IMR-90 (cell line): ENCODE measurements around the gene MAML1. TPM values are rescaled to one million over a fixed set of nuclear protein-coding genes. Genes with fewer than 3 reads are reported as not detected.

Experiments
- FOS ChIP-seq: fragments of 150-350 bp; IDR thresholded peaks from 2 replicates; pipeline ENCODE4 v1.6.1; 2016; ENCODE audit warnings: low read depth, low read length
- MAFK ChIP-seq: IDR thresholded peaks from 2 replicates; pipeline ENCODE4 v1.6.1; 2012; ENCODE audit warnings: low read depth, low read length, improper control_type of control experiment
- MAZ ChIP-seq: IDR thresholded peaks from 2 replicates; pipeline ENCODE4 v1.6.1; 2012; ENCODE audit warnings: low read depth, mild to moderate bottlenecking, low read length, improper control_type of control experiment, moderate library complexity, borderline replicate concordance
- MXI1 ChIP-seq: IDR thresholded peaks from 2 replicates; pipeline ENCODE4 v1.6.1; 2012; ENCODE audit warnings: low read depth, mild to moderate bottlenecking, low read length, moderate library complexity, borderline replicate concordance
- polyA plus RNA-seq, 3 experiments: library from polyadenylated mRNA; depleted of rRNA; stranded (reverse); fragments of >200 nt; gene quantifications; 2 replicates each; pipeline ENCODE4 v1.2.3, GENCODE V29; 2012; ENCODE audit warnings: low replicate concordance in 1 of 3
- total RNA-seq: library from RNA; depleted of rRNA; stranded (reverse); fragments of >200 nt; gene quantifications from 2 replicates; pipeline ENCODE4 v1.2.3, GENCODE V29; 2012
- TF ChIP-seq, protein P1 (sequence below): fragments of 150-350 bp; IDR thresholded peaks from 2 replicates; pipeline ENCODE4 v1.6.1; 2016; ENCODE audit warnings: low read depth, mild to moderate bottlenecking, low read length, moderate library complexity, borderline replicate concordance

Gene MAML1
- total and polyA plus RNA-seq, 2 of the 4 experiments (the other 2 are of a cell fraction) = 4.7 to 10.2 TPM

DNA sequence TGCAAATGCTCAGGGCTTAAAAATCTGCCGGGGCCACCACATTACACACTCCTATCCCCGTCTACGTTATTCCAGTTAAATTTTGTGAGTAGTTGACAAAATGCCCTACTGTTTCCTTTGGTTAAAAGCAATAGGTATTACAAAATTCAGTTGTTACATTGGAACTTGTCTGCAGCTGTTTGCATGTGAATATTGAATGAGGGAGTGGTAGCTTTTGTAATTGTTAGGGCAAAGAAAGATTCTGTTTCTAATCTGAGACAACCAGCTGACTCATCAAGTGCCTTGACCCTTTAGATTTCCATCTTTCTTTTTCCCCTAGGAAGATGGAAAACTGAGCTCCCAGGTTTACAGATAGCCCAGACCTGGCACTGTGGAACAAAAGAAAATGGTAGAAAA lies 30.2 kb downstream of the MAML1 start (continued):
- TF ChIP-seq, protein P1, sequence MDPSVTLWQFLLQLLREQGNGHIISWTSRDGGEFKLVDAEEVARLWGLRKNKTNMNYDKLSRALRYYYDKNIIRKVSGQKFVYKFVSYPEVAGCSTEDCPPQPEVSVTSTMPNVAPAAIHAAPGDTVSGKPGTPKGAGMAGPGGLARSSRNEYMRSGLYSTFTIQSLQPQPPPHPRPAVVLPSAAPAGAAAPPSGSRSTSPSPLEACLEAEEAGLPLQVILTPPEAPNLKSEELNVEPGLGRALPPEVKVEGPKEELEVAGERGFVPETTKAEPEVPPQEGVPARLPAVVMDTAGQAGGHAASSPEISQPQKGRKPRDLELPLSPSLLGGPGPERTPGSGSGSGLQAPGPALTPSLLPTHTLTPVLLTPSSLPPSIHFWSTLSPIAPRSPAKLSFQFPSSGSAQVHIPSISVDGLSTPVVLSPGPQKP = no peak
- TF ChIP-seq FOS = peak; percentile 41; the same call in 1 of the 2 replicates
- TF ChIP-seq MAZ = 0 out of 2 replicates have a peak, but pooled peaks have one; percentile 3
- peak; percentile 78 for TF ChIP-seq MAFK
- TF ChIP-seq MXI1 = no peak
